Ascending aorta (tissue), 2 donors: ENCODE measurements around the gene GARIN5A. TPM values are rescaled to one million over a fixed set of nuclear protein-coding genes. Genes with fewer than 3 reads are reported as not detected.

Source experiments
- DNase-seq, 2 donors: peaks; one replicate each; pipeline ENCODE4 v3.0.0-alpha.2; 2019; ENCODE audit warnings: low spot score in 2 of 2
- H3K27ac ChIP-seq, 2 donors: fragments of 200-600 bp; sonication (generic); one replicate each; pipeline ENCODE4 v1.5.1; 2016 to 2017; ENCODE audit warnings: mild to moderate bottlenecking in 1 of 2
- H3K27me3 ChIP-seq: fragments of 200-600 bp; sonication (generic); one replicate; pipeline ENCODE4 v1.5.1; 2017
- H3K36me3 ChIP-seq, 2 donors: fragments of 200-600 bp; sonication (generic); one replicate each; pipeline ENCODE4 v1.5.1; 2016
- H3K4me1 ChIP-seq, 2 donors: fragments of 200-600 bp; sonication (generic); one replicate each; pipeline ENCODE4 v1.5.1; 2016 to 2017; ENCODE audit warnings: mild to moderate bottlenecking in 1 of 2
- H3K4me3 ChIP-seq, 2 donors: fragments of 200-600 bp; sonication (generic); one replicate each; pipeline ENCODE4 v1.5.1; 2016 to 2017; ENCODE audit warnings: mild to moderate bottlenecking in 1 of 2
- H3K9me3 ChIP-seq, 2 donors: fragments of 200-600 bp; sonication (generic); one replicate each; pipeline ENCODE4 v1.5.1; 2016
- CTCF ChIP-seq, 3 experiments: fragments of 200-600 bp in 2 of 3; fragments of 450-650 bp in 1 of 3; sonication (generic) in 2 of 3; IDR thresholded peaks; one replicate each; pipeline ENCODE4 v1.5.1; 2016 to 2019; ENCODE audit warnings: antibody characterized with exemption in 3 of 3, mild to moderate bottlenecking in 1 of 3, moderate library complexity in 1 of 3
- intact Hi-C: fragments of 100-400 bp; cut with DNase I; formaldehyde crosslinking; loops from one replicate; pipeline ENCODE4 v1.15.1; 2023
- total RNA-seq: library from RNA; depleted of rRNA; stranded (reverse); fragments of >200 nt; gene quantifications from one replicate; pipeline ENCODE4 v1.1.0, GENCODE V29; 2016

Gene GARIN5A
- total RNA-seq, 1 donor from 2014 or later, result not detected

DNA sequence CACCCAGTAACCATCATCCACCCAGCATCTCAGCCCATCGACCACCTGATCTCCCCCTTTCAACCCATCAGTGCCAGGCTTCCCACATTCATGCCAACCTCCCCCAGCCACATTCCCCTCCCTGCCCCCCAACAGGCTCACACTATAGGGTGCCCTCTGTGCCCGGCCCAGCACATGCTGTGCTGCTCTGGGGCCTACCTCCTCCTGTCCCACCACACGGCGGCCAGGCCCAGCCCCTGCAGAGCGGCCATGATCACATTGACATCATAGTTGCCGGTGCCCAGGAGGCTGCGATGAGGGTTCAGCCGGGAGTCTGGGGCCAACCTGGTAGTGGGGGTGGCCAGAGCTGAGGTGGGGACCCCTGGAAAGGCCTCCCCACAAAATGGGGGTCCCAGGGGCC is 30.7 kb upstream of the GARIN5A start:
- no peak for DNase-seq
- Histone ChIP-seq H3K4me3 (no peak overlapping the region), H3K27me3 (no peaks in the 10 kb centered on the region), H3K4me1 (peaks cover 6% of the 10 kb centered on the region in 2 donors), H3K9me3 (no peaks in the 10 kb centered on the region), H3K27ac (no peak overlapping the region), H3K36me3 (peaks cover 0 to 7% of the 10 kb centered on the region in 2 donors)
- no peak for TF ChIP-seq CTCF (IDR thresholded peaks at IDR 0.05)
- intact Hi-C loops, result no loop called here

- H3K36me3 ChIP-seq, result peaks cover 0 to 7% of the 10 kb centered on the region in 2 donors
- no peaks in the 10 kb centered on the region for H3K27me3 ChIP-seq
- H3K27ac ChIP-seq, result no peak overlapping the region
- no peak for DNase-seq
- no peak overlapping the region for H3K4me3 ChIP-seq
- no peak for TF ChIP-seq CTCF (IDR thresholded peaks at IDR 0.05)
- peaks cover 6% of the 10 kb centered on the region in 2 donors for H3K4me1 ChIP-seq
- H3K9me3 ChIP-seq, result no peaks in the 10 kb centered on the region
- intact Hi-C loops, result no loop called here
Observed at GRCh38 chr19:50506700-50507099, 30.1 kb upstream of the GARIN5A start.

GRCh38 chr19:50505856-50506611 is 29.4 kb upstream of the GARIN5A start:
- TF ChIP-seq CTCF (IDR thresholded peaks at IDR 0.05), result no peak
- no peak for DNase-seq
- H3K4me1 ChIP-seq, result peaks cover 6% of the 10 kb centered on the region in 2 donors
- no peak overlapping the region for H3K27ac ChIP-seq
- peaks cover 0 to 7% of the 10 kb centered on the region in 2 donors for H3K36me3 ChIP-seq
- no peak overlapping the region for H3K4me3 ChIP-seq
- intact Hi-C loops, result no loop called here
- H3K27me3 ChIP-seq, result no peaks in the 10 kb centered on the region
- H3K9me3 ChIP-seq, result no peaks in the 10 kb centered on the region

GRCh38 chr19:50501568-50502475 is 25.2 kb upstream of the GARIN5A start:
- no peaks in the 10 kb centered on the region for H3K27me3 ChIP-seq
- no peaks in the 10 kb centered on the region for H3K4me1 ChIP-seq
- intact Hi-C loops, result no loop called here
- TF ChIP-seq CTCF (IDR thresholded peaks at IDR 0.05), result no peak
- DNase-seq, result no peak
- peaks cover 0 to 7% of the 10 kb centered on the region in 2 donors for H3K36me3 ChIP-seq
- no peaks in the 10 kb centered on the region for H3K9me3 ChIP-seq
- H3K27ac ChIP-seq, result no peak overlapping the region
- H3K4me3 ChIP-seq, result no peak overlapping the region

- Histone ChIP-seq H3K4me3 (no peak overlapping the region), H3K4me1 (no peaks in the 10 kb centered on the region), H3K9me3 (no peaks in the 10 kb centered on the region), H3K27me3 (no peaks in the 10 kb centered on the region), H3K27ac (no peak overlapping the region), H3K36me3 (peaks cover 0 to 5% of the 10 kb centered on the region in 2 donors)
- no peak for DNase-seq
- TF ChIP-seq CTCF (IDR thresholded peaks at IDR 0.05), result no peak
- intact Hi-C loops, result no loop called here
Observed at GRCh38 chr19:50501186-50501567, 24.5 kb upstream of the GARIN5A start.
